ACHN (cell line): ENCODE data around the gene HOTAIR.

Experiments used
- DNase-seq: peaks from one replicate; pipeline ENCODE4 v3.0.0-alpha.2; 2015
- in situ Hi-C: cut with HindIII; loops from 2 replicates; pipeline ENCODE4 v1.10.0; 2017; ENCODE audit warnings: low sequenced_read_pairs, low pct_ligation_motif_present, low pct_unique_long_range_greater_than_20kb

Gene HOTAIR

DNA sequence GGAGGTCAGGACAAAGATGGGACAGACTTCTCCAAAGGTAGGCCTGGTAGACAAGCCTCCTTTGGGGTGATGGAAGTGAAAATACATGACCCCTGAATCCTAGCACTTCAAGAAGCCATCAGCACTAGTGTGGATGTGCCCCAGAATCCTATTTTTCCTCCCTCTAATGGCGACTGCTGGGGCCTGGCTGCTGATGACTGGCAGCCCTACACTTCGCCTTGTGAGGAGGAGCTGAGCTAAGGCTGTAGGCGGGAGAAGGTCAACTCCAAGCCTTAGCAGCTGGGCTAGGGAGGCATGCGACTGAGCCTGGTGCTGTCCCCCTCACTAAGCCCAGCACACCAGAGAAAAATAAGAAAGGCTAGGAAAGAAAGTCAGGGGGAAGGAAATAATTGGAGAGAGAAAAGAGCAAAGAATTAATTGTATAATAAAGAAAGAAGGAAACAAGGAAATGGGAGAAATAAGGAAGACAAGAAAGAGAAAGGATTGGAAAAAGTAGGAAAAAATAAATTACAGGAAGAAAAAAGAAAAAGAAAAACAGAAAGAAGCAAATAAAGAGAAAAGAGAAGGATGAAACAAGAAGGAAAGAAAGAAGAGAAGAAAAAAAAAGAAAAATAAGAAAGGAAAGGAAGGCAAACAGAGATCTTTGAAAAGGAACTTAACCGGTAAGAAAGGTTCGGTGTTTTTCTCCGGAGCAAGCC lies 5.5 kb upstream of the HOTAIR start:
- no peak for DNase-seq
- in situ Hi-C loops, result no loop called here

- in situ Hi-C loops, result no loop called here
- no peak for DNase-seq
Observed at GRCh38 chr12:53978477-53979356, 4.0 kb upstream of the HOTAIR start.

- in situ Hi-C loops, result no loop called here
- DNase-seq, result no peak
Observed at GRCh38 chr12:53977596-53978445, 3.1 kb upstream of the HOTAIR start.

GRCh38 chr12:53976823-53977595 lies 2.3 kb upstream of the HOTAIR start:
- in situ Hi-C loops, result no loop called here
- DNase-seq, result no peak

DNA sequence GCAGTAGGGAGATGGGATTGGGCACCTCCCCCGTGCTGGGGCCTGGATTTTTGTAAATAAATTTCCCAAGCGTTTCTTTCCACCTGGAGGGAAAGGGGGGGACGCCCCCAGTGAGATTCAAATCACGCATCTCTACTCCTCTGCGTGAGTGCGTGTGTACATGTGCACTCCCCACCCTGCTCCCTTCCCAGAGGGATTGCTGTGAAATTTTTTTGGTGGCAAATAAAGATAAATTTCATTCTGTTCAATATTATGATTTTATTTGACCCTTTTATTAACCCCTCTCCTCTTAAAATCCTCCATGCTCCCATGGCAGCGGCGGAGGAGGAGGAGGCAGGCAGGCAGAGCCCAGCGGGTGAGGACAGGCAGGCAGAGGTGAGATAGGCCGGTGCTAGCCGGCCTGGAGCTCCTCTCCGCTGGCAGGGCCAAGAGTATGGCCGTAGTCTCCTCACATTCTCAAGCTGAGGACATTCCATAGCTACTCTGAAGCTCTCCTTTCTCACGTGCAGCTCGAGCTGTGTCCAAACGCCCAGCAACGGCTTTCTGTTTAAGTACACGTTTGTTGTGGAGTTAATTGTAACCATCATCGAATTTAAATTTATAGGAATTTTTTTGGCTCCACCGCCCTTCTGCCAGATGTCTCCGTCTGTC lies 1.5 kb upstream of the HOTAIR start:
- in situ Hi-C loops, result no loop called here

DNA sequence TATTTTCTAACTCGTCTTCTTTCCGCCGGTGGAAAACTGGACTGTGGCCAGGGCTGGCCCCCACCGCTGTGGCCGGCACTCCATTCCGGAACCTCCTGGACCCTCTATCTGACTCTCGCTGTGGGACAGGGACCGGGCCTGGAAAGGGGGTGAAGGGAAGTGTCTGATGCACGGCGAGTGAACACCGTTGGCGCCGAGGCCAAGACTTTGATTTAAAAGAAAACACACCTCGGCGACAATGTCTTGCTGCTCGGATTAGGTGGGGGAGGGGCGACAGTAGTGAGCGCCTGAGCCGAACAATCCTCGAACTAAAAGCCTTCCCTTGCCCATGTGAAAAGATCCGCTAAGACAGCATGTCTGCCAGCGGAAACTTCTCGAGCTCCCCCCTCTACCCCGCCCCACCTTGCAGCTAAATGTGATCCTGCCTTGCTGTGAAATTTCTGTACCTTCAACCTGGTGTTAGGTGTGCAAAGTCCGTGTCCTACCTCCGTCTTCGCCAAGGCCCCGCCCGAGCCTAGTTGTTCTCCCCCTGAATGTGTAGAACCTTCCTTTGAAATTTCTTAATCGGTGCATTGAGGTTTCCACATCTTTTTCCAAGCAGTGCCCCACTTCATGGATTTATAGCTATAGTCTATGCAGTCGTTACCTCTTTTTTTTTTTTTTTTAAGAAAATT lies 862 bp upstream of the HOTAIR start:
- no peak for DNase-seq
- in situ Hi-C loops, result no loop called here

More for the DNA sequence above, 1.5 kb upstream of the HOTAIR start:
- DNase-seq, result no peak

DNA sequence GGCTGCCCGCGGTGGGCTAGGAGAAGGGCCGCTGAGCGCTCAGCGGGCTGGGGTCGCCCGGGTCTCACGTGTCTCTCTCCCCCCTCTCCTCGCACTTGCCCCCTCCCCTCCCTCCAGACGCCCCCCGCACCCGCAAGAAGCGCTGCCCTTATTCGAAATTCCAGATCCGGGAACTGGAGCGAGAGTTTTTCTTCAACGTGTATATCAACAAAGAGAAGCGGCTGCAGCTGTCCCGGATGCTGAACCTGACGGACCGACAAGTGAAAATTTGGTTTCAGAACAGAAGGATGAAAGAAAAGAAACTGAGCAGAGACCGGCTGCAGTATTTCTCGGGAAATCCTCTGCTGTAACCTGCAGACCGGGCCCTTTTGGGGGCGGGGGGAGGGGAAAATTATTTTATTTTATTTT lies 314 bp upstream of the HOTAIR start:
- in situ Hi-C loops, result no loop called here
- peak; percentile 18 for DNase-seq

GRCh38 chr12:53973236-53974042 lies 1.3 kb downstream of the HOTAIR start:
- in situ Hi-C loops, result no loop called here
- DNase-seq, result peak; percentile 70

DNA sequence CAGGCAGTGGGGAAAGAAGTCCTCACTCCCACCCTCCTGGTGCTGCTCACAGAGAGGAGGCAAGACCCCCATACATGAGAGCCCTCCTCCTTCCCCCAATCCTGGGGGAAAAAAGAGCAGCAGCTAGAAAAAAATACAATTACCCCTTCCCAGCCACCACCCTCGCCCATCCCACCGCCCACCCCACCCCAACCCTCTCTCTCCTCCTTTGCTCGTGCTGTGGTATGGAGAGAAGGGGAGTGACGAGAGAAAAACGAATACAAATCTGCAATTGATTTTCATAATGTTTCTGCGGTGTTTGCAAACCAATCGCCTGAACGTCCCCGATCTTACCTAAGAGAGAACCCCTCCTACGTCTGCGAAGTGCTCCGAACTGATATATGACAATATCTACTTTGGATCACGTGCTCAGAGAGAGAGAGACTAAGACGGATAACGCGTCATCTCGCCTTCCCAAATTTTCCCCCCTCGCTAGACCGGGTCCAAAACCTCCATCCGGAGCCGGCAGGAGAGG lies 2.0 kb downstream of the HOTAIR start, which contains the start of gene HOXC11:
TSS of gene HOXC11 (plus strand) at position 405 of the 514 bp plus-strand sequence. CDS start 116 bp downstream, outside the sequence.
- DNase-seq, result no peak
- in situ Hi-C loops, result no loop called here

- in situ Hi-C loops, result no loop called here
- no peak for DNase-seq
Observed at GRCh38 chr12:53972152-53972702, 2.5 kb downstream of the HOTAIR start.

DNA sequence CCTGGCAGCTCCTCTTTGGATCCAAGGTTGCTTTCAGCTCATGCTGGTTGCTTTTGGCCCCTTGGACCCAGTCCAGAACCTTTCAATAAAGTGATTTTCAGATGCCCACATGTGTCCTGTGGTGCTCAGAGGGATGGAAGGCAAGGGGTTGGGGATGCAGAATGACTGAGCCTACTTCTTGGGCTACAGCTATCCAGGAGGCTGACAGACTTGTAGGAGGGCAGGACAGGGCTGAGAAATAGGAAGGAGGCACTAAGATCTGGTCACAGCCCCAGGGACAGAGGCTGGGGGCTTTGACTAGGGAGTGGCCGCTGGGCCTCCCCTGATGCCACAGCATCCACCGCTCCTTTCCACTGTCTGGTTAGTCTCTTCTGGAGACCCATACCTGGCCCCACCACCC lies 3.1 kb downstream of the HOTAIR start:
- no peak for DNase-seq
- in situ Hi-C loops, result no loop called here

DNA sequence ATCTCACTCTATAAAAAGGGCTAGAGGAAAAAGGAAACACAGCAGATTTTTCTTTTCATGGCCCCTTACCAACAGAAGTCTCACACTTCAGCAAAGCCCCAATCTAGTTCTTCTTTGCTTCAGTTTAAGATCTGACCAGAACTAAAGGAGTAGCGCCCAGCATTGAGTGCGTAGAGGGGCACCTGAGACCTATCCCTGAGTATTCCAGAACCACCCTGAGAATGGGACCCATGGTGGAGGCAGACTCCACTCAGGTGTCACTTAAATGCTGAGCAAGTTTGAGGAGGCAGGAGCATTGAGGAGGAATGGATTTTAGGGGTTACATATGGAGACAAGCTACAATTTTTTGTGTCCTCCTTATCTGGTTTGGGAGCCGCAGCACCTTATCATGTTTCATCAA lies 3.6 kb downstream of the HOTAIR start:
- in situ Hi-C loops, result no loop called here
- DNase-seq, result no peak

- in situ Hi-C loops, result no loop called here
- DNase-seq, result no peak
Observed at GRCh38 chr12:53970451-53970850, 4.3 kb downstream of the HOTAIR start.

- in situ Hi-C loops, result no loop called here
- DNase-seq, result no peak
Observed at GRCh38 chr12:53969588-53970259, 5.0 kb downstream of the HOTAIR start.

GRCh38 chr12:53968214-53969127 lies 6.3 kb downstream of the HOTAIR start:
- in situ Hi-C loops, result no loop called here
- DNase-seq, result no peak
